Measurements from ENCODE around the gene EIF4EBP3.
A peak's percentile ranks its signal among the peaks of the same experiment; 100 is the strongest.

Gene EIF4EBP3

GRCh38 chr5:140549237-140550144, 2.0 kb downstream of the EIF4EBP3 start:
- peaks cover 50% of the 10 kb centered on the region for H3K36me3 ChIP-seq (replicated peaks)
- H3K4me1 ChIP-seq = no peaks in the 10 kb centered on the region; the same call in 1 of the 2 replicates
- H3K4me3 ChIP-seq = no peak overlapping the region
- no peaks in the 10 kb centered on the region for H3K9me3 ChIP-seq
- no peak for DNase-seq (ENCODE audit: low spot score in 2 of 2)
- no peaks in the 10 kb centered on the region for H3K27me3 ChIP-seq (ENCODE audit: low read depth)
- in situ Hi-C loops (cut with MboI; ENCODE audit: low sequenced_read_pairs) = no loop called here

GRCh38 chr5:140550147-140551079, 3.0 kb downstream of the EIF4EBP3 start:
- DNase-seq (ENCODE audit: low spot score in 2 of 2) = no peak
- Histone ChIP-seq H3K36me3 (replicated peaks) (peaks cover 43% of the 10 kb centered on the region), H3K9me3 (no peaks in the 10 kb centered on the region), H3K27me3 (ENCODE audit: low read depth) (no peaks in the 10 kb centered on the region), H3K4me1 (no peaks in the 10 kb centered on the region; the same call in 1 of the 2 replicates), H3K4me3 (no peak overlapping the region)
- in situ Hi-C loops (cut with MboI; ENCODE audit: low sequenced_read_pairs) = no loop called here

GRCh38 chr5:140551872-140552271, 4.4 kb downstream of the EIF4EBP3 start:
- H3K36me3 ChIP-seq (replicated peaks) = peaks cover 44% of the 10 kb centered on the region

GRCh38 chr5:140553657-140554056, 6.2 kb downstream of the EIF4EBP3 start:
- no peak for DNase-seq (ENCODE audit: low spot score in 2 of 2)
- H3K4me3 ChIP-seq = no peak overlapping the region
- peaks cover 44% of the 10 kb centered on the region for H3K36me3 ChIP-seq (replicated peaks)
- H3K4me1 ChIP-seq = peaks cover 10% of the 10 kb centered on the region
- H3K9me3 ChIP-seq = no peaks in the 10 kb centered on the region
- no peaks in the 10 kb centered on the region for H3K27me3 ChIP-seq (ENCODE audit: low read depth)
- in situ Hi-C loops (cut with MboI; ENCODE audit: low sequenced_read_pairs) = no loop called here

More at GRCh38 chr5:140551872-140552271, 4.4 kb downstream of the EIF4EBP3 start:
- Histone ChIP-seq H3K9me3 (no peaks in the 10 kb centered on the region), H3K27me3 (ENCODE audit: low read depth) (no peaks in the 10 kb centered on the region), H3K4me1 (peaks cover 7% of the 10 kb centered on the region), H3K4me3 (no peak overlapping the region)
- in situ Hi-C loops (cut with MboI; ENCODE audit: low sequenced_read_pairs) = no loop called here
- no peak for DNase-seq (ENCODE audit: low spot score in 2 of 2)

GRCh38 chr5:140554454-140554853, 7.0 kb downstream of the EIF4EBP3 start:
- Histone ChIP-seq H3K4me1 (peaks cover 10% of the 10 kb centered on the region), H3K27me3 (ENCODE audit: low read depth) (no peaks in the 10 kb centered on the region), H3K36me3 (replicated peaks) (peaks cover 38% of the 10 kb centered on the region), H3K4me3 (no peak overlapping the region), H3K9me3 (no peaks in the 10 kb centered on the region)
- in situ Hi-C loops (cut with MboI; ENCODE audit: low sequenced_read_pairs) = no loop called here
- DNase-seq (ENCODE audit: low spot score in 2 of 2) = no peak

- in situ Hi-C loops (cut with MboI; ENCODE audit: low sequenced_read_pairs) = no loop called here
- Histone ChIP-seq H3K4me1 (peaks cover 10% of the 10 kb centered on the region), H3K36me3 (replicated peaks) (peaks cover 24% of the 10 kb centered on the region)
Observed at GRCh38 chr5:140555747-140556312, 8.4 kb downstream of the EIF4EBP3 start.

GRCh38 chr5:140556438-140556837, 9.0 kb downstream of the EIF4EBP3 start:
- Histone ChIP-seq H3K4me3 (peak overlapping the region; percentile 95), H3K36me3 (replicated peaks) (peaks cover 18% of the 10 kb centered on the region), H3K27me3 (ENCODE audit: low read depth) (no peaks in the 10 kb centered on the region), H3K9me3 (no peaks in the 10 kb centered on the region), H3K4me1 (peaks cover 10% of the 10 kb centered on the region)
- DNase-seq (ENCODE audit: low spot score in 2 of 2) = peak in 1 of 2 experiments; percentile 25
- in situ Hi-C loops (cut with MboI; ENCODE audit: low sequenced_read_pairs) = no loop called here

More at GRCh38 chr5:140555747-140556312, 8.4 kb downstream of the EIF4EBP3 start:
- Histone ChIP-seq H3K27me3 (ENCODE audit: low read depth) (no peaks in the 10 kb centered on the region), H3K4me3 (peak overlapping the region; percentile 95), H3K9me3 (no peaks in the 10 kb centered on the region)
- DNase-seq (ENCODE audit: low spot score in 2 of 2) = no peak

- H3K4me3 ChIP-seq = peak within 1 kb of the TSS; percentile 95
- DNase-seq (ENCODE audit: low spot score in 2 of 2) = peak; percentile 88 to 94
- peaks cover 9% of the 10 kb centered on the region for H3K36me3 ChIP-seq (replicated peaks)
- H3K27me3 ChIP-seq (ENCODE audit: low read depth) = no peaks in the 10 kb centered on the region
- peaks cover 10% of the 10 kb centered on the region for H3K4me1 ChIP-seq
- H3K9me3 ChIP-seq = no peaks in the 10 kb centered on the region
- in situ Hi-C loops (cut with MboI; ENCODE audit: low sequenced_read_pairs) = no loop called here
Observed at GRCh38 chr5:140557136-140557805, 9.8 kb downstream of the EIF4EBP3 start, which contains the start of gene SRA1. Gene SRA1, minus strand, starts transcription at chr5:140557473. Its CDS starts 21 bp downstream, at chr5:140557452.

- H3K4me1 ChIP-seq = peaks cover 10% of the 10 kb centered on the region
- peaks cover 8% of the 10 kb centered on the region for H3K36me3 ChIP-seq (replicated peaks)
Observed at GRCh38 chr5:140557965-140558364, 10.5 kb downstream of the EIF4EBP3 start.

GRCh38 chr5:140558542-140558941, 11.1 kb downstream of the EIF4EBP3 start:
- peaks cover 10% of the 10 kb centered on the region for H3K4me1 ChIP-seq
- H3K4me3 ChIP-seq = no peak overlapping the region
- no peaks in the 10 kb centered on the region for H3K9me3 ChIP-seq
- in situ Hi-C loops (cut with MboI; ENCODE audit: low sequenced_read_pairs) = no loop called here
- no peak for DNase-seq (ENCODE audit: low spot score in 2 of 2)
- no peaks in the 10 kb centered on the region for H3K27me3 ChIP-seq (ENCODE audit: low read depth)
- H3K36me3 ChIP-seq (replicated peaks) = peaks cover 7% of the 10 kb centered on the region; the same call in 1 of the 2 replicates

More at GRCh38 chr5:140557965-140558364, 10.5 kb downstream of the EIF4EBP3 start:
- no peak for DNase-seq (ENCODE audit: low spot score in 2 of 2)
- H3K27me3 ChIP-seq (ENCODE audit: low read depth) = no peaks in the 10 kb centered on the region
- in situ Hi-C loops (cut with MboI; ENCODE audit: low sequenced_read_pairs) = no loop called here
- no peak overlapping the region; the same call in 1 of the 2 replicates for H3K4me3 ChIP-seq
- H3K9me3 ChIP-seq = no peaks in the 10 kb centered on the region

GRCh38 chr5:140560227-140560626, 12.8 kb downstream of the EIF4EBP3 start:
- no peaks in the 10 kb centered on the region for H3K27me3 ChIP-seq (ENCODE audit: low read depth)
- DNase-seq (ENCODE audit: low spot score in 2 of 2) = no peak
- in situ Hi-C loops (cut with MboI; ENCODE audit: low sequenced_read_pairs) = loop anchor here (5.0 kb wide), 1 partner anchor 72 kb away; the partner anchor contains the start of gene CD14
- peaks cover 10% of the 10 kb centered on the region for H3K4me1 ChIP-seq
- H3K36me3 ChIP-seq (replicated peaks) = peaks cover 3% of the 10 kb centered on the region; the same call in 1 of the 2 replicates
- no peaks in the 10 kb centered on the region for H3K9me3 ChIP-seq
- no peak overlapping the region for H3K4me3 ChIP-seq

GRCh38 chr5:140561753-140562523, 14.5 kb downstream of the EIF4EBP3 start:
- in situ Hi-C loops (cut with MboI; ENCODE audit: low sequenced_read_pairs) = loop anchor here (5.0 kb wide), 1 partner anchor 70 kb away; the partner anchor contains the start of gene CD14
- H3K36me3 ChIP-seq (replicated peaks) = peaks cover 2% of the 10 kb centered on the region; the same call in 1 of the 2 replicates
- no peaks in the 10 kb centered on the region for H3K27me3 ChIP-seq (ENCODE audit: low read depth)
- H3K4me3 ChIP-seq = no peak overlapping the region
- no peaks in the 10 kb centered on the region for H3K9me3 ChIP-seq
- no peak for DNase-seq (ENCODE audit: low spot score in 2 of 2)
- H3K4me1 ChIP-seq = peaks cover 3% of the 10 kb centered on the region; the same call in 1 of the 2 replicates
